Measurements from ENCODE around the gene ARPC1B.
A peak's percentile ranks its signal among the peaks of the same experiment; 100 is the strongest.
"Not testable (repeated sequence)": the region's sequence is repeated elsewhere in the genome, so short reads cannot be mapped to it uniquely, and the experiment has no call there.

The ARPC1B gene

DNA sequence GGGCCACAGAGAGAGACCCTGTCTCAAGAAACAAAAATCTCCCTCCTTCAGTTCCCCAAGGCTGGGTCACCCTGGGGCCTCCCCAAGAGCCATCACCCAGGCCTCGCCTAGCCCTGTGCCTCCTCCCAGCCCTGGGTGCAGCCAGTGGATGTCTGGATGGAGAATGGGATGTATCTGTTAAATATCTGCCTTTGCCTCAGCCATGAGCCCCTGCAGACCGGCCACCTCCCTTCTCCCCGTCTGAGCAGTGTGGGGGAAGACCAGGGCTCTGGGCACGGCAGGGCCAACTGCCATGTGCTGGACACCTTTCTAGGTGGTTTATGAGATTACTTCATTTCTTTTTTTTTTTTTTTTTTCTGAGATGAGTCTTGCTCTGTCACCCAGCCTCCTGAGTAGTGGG, 10.0 kb downstream of the ARPC1B start:
- DNase-seq (ENCODE audit: low read depth): no peak

DNA sequence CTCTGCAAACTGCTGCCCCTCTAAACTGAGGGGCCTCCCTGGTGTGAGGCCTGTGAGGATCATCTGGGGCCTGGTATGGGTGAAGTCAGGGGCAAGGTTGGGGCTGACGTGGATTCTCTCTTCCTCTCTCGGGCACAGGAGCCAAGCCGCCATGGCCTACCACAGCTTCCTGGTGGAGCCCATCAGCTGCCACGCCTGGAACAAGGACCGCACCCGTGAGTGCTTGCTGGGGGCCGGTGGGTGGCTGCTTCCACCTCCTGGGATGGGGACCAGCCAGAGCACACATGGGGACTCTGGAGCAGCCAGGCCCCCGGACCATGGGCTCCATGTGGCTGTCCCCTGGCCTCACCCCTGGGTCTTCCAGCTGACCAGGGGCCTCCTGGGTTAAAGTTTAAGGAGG, 11.0 kb downstream of the ARPC1B start:
- H3K4me3 ChIP-seq (ENCODE audit: low read depth, low read length): no peak overlapping the region
- TF ChIP-seq MYC (IDR thresholded peaks at IDR 0.05; ENCODE audit: low read depth, low read length): no peak
- TF ChIP-seq, protein P1, sequence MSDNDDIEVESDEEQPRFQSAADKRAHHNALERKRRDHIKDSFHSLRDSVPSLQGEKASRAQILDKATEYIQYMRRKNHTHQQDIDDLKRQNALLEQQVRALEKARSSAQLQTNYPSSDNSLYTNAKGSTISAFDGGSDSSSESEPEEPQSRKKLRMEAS (IDR thresholded peaks at IDR 0.05; ENCODE audit: low read depth, low read length): no peak
- no peak for TF ChIP-seq POLR2A (IDR thresholded peaks at IDR 0.05; ENCODE audit: extremely low read depth, insufficient read length)
- TF ChIP-seq, protein P2, sequence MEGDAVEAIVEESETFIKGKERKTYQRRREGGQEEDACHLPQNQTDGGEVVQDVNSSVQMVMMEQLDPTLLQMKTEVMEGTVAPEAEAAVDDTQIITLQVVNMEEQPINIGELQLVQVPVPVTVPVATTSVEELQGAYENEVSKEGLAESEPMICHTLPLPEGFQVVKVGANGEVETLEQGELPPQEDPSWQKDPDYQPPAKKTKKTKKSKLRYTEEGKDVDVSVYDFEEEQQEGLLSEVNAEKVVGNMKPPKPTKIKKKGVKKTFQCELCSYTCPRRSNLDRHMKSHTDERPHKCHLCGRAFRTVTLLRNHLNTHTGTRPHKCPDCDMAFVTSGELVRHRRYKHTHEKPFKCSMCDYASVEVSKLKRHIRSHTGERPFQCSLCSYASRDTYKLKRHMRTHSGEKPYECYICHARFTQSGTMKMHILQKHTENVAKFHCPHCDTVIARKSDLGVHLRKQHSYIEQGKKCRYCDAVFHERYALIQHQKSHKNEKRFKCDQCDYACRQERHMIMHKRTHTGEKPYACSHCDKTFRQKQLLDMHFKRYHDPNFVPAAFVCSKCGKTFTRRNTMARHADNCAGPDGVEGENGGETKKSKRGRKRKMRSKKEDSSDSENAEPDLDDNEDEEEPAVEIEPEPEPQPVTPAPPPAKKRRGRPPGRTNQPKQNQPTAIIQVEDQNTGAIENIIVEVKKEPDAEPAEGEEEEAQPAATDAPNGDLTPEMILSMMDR (IDR thresholded peaks at IDR 0.05; ENCODE audit: low read depth, low read length): no peak
- DNase-seq (ENCODE audit: low read depth): no peak

More for the DNA sequence above, 10.0 kb downstream of the ARPC1B start:
- TF ChIP-seq POLR2A (IDR thresholded peaks at IDR 0.05; ENCODE audit: extremely low read depth, insufficient read length) (no peak), MYC (IDR thresholded peaks at IDR 0.05; ENCODE audit: low read depth, low read length) (no peak)
- TF ChIP-seq, protein P1 (IDR thresholded peaks at IDR 0.05; ENCODE audit: low read depth, low read length): no peak
- TF ChIP-seq, protein P2 (IDR thresholded peaks at IDR 0.05; ENCODE audit: low read depth, low read length): no peak
- no peak overlapping the region for H3K4me3 ChIP-seq (ENCODE audit: low read depth, low read length)

DNA sequence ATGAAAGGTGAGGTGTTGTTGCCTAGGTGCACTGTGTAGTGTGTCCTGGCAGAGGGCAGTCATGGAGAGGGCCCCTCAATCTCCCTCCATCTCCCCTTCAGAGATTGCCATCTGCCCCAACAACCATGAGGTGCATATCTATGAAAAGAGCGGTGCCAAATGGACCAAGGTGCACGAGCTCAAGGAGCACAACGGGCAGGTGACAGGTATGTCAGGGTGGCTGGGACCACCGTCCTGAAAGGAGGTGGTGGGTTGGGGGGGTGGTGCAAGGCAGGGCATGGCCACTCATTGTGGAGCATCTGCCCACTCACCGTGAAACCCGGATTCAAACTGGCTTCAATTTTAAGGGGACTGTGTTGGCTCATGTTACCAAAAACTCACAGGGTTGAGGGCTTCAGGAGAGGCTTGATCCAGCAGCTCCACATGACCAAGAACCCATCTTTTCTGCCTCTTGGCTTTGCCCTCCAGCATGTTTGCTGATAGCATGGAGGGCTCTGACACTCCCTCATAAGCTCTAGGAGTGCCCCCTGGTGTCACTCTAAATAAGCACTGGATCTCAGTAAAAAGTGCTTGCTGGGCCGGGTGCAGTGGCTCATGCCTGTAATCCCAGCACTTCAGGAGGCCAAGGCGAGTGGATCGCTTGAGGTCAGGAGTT, 12.2 kb downstream of the ARPC1B start:
- H3K4me3 ChIP-seq (ENCODE audit: low read depth, low read length): no peak overlapping the region
- DNase-seq (ENCODE audit: low read depth): peak; percentile 83
- TF ChIP-seq MYC (IDR thresholded peaks at IDR 0.05; ENCODE audit: low read depth, low read length) (peak; percentile 35; the same call in 1 of the 2 replicates), POLR2A (IDR thresholded peaks at IDR 0.05; ENCODE audit: extremely low read depth, insufficient read length) (no peak)
- TF ChIP-seq, protein P1 (IDR thresholded peaks at IDR 0.05; ENCODE audit: low read depth, low read length): peak; percentile 76
- TF ChIP-seq, protein P2 (IDR thresholded peaks at IDR 0.05; ENCODE audit: low read depth, low read length): peak; percentile 61

DNA sequence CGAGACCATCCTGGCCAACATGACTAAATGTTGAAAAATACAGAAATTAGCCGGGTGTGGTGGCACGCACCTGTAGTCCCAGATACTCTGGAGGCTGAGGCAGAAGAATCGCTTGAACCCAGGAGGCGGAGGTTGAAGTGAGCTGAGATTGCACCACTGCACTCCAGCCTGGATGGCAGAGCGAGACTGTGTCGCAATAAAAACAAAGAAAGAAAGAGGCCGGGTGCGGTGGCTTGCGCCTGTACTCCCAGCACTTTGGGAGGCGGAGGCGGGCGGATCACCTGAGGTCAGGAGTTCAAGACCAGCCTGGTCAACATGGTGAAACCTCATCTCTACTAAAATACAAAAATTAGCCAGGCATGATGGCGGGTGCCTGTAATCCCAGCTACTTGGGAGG, 12.7 kb downstream of the ARPC1B start:
- not testable (repeated sequence) for H3K4me3 ChIP-seq (ENCODE audit: low read depth, low read length)

DNA sequence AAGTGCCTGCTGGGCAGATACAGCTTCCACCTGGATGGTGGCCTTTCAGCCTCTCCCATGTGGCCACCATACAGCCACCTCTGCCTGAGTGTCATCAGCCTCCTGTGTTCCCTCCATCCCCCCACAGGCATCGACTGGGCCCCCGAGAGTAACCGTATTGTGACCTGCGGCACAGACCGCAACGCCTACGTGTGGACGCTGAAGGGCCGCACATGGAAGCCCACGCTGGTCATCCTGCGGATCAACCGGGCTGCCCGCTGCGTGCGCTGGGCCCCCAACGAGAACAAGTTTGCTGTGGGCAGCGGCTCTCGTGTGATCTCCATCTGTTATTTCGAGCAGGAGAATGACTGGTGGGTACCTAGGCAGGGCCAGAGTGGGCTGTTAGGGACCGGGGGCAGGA, 13.4 kb downstream of the ARPC1B start:
- no peak overlapping the region for H3K4me3 ChIP-seq (ENCODE audit: low read depth, low read length)
- no peak for DNase-seq (ENCODE audit: low read depth)
- TF ChIP-seq POLR2A (IDR thresholded peaks at IDR 0.05; ENCODE audit: extremely low read depth, insufficient read length) (no peak), MYC (IDR thresholded peaks at IDR 0.05; ENCODE audit: low read depth, low read length) (no peak)
- TF ChIP-seq, protein P2 (IDR thresholded peaks at IDR 0.05; ENCODE audit: low read depth, low read length): no peak
- TF ChIP-seq, protein P1 (IDR thresholded peaks at IDR 0.05; ENCODE audit: low read depth, low read length): no peak

More for the DNA sequence above, 12.7 kb downstream of the ARPC1B start:
- DNase-seq (ENCODE audit: low read depth): not testable (repeated sequence)

DNA sequence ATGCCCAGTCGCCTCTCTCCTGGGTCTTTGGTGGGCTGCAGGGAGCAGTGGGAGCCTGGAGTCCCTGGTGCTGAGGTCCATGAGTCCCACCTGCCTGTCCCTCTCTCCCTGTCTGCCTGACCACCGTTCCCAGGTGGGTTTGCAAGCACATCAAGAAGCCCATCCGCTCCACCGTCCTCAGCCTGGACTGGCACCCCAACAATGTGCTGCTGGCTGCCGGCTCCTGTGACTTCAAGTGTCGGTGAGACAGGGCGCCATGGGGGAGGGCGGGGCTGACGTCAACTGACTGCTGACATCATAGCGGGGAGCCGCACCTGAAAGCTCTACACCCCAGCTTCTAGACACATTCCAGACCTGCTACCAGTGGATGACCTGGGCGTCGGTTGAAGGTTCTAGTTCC, 15.2 kb downstream of the ARPC1B start:
- DNase-seq (ENCODE audit: low read depth): no peak
- no peak for TF ChIP-seq POLR2A (IDR thresholded peaks at IDR 0.05; ENCODE audit: extremely low read depth, insufficient read length)
- no peak for TF ChIP-seq MYC (IDR thresholded peaks at IDR 0.05; ENCODE audit: low read depth, low read length)
- TF ChIP-seq, protein P2 (IDR thresholded peaks at IDR 0.05; ENCODE audit: low read depth, low read length): no peak
- TF ChIP-seq, protein P1 (IDR thresholded peaks at IDR 0.05; ENCODE audit: low read depth, low read length): no peak
- no peak overlapping the region for H3K4me3 ChIP-seq (ENCODE audit: low read depth, low read length)

Measured in NB4 (cell line).